ENCODE results near the gene VIPAS39. TPM values are rescaled to one million over a fixed set of nuclear protein-coding genes. Genes with fewer than 3 reads are reported as not detected.
A peak's percentile ranks its signal among the peaks of the same experiment; 100 is the strongest.

VIPAS39 gene
- total and polyA plus RNA-seq, 2 experiments from 2014 or later = 14.9 to 25.0 TPM

- Histone ChIP-seq H3K27ac (no peak overlapping the region), H3K79me2 (ENCODE audit: insufficient read depth) (no peaks in the 10 kb centered on the region), H3K9ac (no peak overlapping the region), H3K4me3 (peak overlapping the region; percentile 67), H3K4me2 (ENCODE audit: unreplicated experiment) (peak overlapping the region; percentile 72), H3K36me3 (ENCODE audit: low read depth) (no peaks in the 10 kb centered on the region), H3K9me3 (ENCODE audit: low read depth) (no peaks in the 10 kb centered on the region), H4K20me1 (ENCODE audit: insufficient read depth) (no peaks in the 10 kb centered on the region), H3K9me2 (ENCODE audit: insufficient read depth) (no peaks in the 10 kb centered on the region), H3F3A (ENCODE audit: insufficient read depth) (peaks cover 16% of the 10 kb centered on the region; the same call in 1 of the 2 replicates), H3K4me1 (ENCODE audit: insufficient read depth) (no peaks in the 10 kb centered on the region), H3K27me3 (replicated peaks; ENCODE audit: insufficient read depth) (peaks cover 22% of the 10 kb centered on the region), H2AFZ (peak overlapping the region; percentile 74)
- TF ChIP-seq EZH2 (IDR thresholded peaks at IDR 0.05; ENCODE audit: insufficient read depth, poor library complexity, severe bottlenecking) = no peak
- 0 out of 2 replicates have a peak, but pooled peaks have one; percentile 33 for TF ChIP-seq EZH2phosphoT487 (IDR thresholded peaks at IDR 0.05; ENCODE audit: insufficient read depth, low read depth)
- in situ Hi-C loops (cut with MboI) = no loop called here
- 5 to 6% methylated on average over 33 to 53 of the region's 53 CpGs for WGBS, 2 experiments (ENCODE audit: low coverage in 1 of 2, low lambda C conversion rate in 2 of 2, missing lambda C conversion rate in 2 of 2)
- peak; percentile 32 for DNase-seq
Measured at GRCh38 chr14:77498984-77499527, 41.7 kb upstream of the VIPAS39 start.

- in situ Hi-C loops (cut with MboI) = no loop called here
- Histone ChIP-seq H3K79me2 (ENCODE audit: insufficient read depth) (no peaks in the 10 kb centered on the region), H2AFZ (peak within 1 kb of the TSS; percentile 74), H3K4me2 (ENCODE audit: unreplicated experiment) (peak within 1 kb of the TSS; percentile 72), H3K27me3 (replicated peaks; ENCODE audit: insufficient read depth) (peaks cover 22% of the 10 kb centered on the region), H3K4me1 (ENCODE audit: insufficient read depth) (no peaks in the 10 kb centered on the region), H3K27ac (no peak within 1 kb of the TSS), H3K9me3 (ENCODE audit: low read depth) (no peaks in the 10 kb centered on the region), H3K4me3 (peak within 1 kb of the TSS; percentile 67), H3F3A (ENCODE audit: insufficient read depth) (peaks cover 16% of the 10 kb centered on the region; the same call in 1 of the 2 replicates), H3K9me2 (ENCODE audit: insufficient read depth) (no peaks in the 10 kb centered on the region), H3K36me3 (ENCODE audit: low read depth) (no peaks in the 10 kb centered on the region), H4K20me1 (ENCODE audit: insufficient read depth) (no peaks in the 10 kb centered on the region), H3K9ac (no peak within 1 kb of the TSS)
- 2 to 3% methylated on average over 60 to 71 of the region's 104 CpGs for WGBS, 2 experiments (ENCODE audit: low coverage in 1 of 2, low lambda C conversion rate in 2 of 2, missing lambda C conversion rate in 2 of 2)
- TF ChIP-seq EZH2phosphoT487 (IDR thresholded peaks at IDR 0.05; ENCODE audit: insufficient read depth, low read depth) (no peak; the same call in 1 of the 2 replicates), EZH2 (IDR thresholded peaks at IDR 0.05; ENCODE audit: insufficient read depth, poor library complexity, severe bottlenecking) (no peak)
- peak; percentile 75 for DNase-seq
Measured at GRCh38 chr14:77498120-77498979, 40.9 kb upstream of the VIPAS39 start, which contains the start of gene ISM2. TSS of gene ISM2 (minus strand) at chr14:77498816. CDS start at chr14:77498793, 23 bp downstream.

GRCh38 chr14:77495334-77495733 is 37.9 kb upstream of the VIPAS39 start:
- in situ Hi-C loops (cut with MboI) = no loop called here
- Histone ChIP-seq H3F3A (ENCODE audit: insufficient read depth) (peaks cover 3% of the 10 kb centered on the region; the same call in 1 of the 2 replicates), H3K9ac (no peak overlapping the region), H3K79me2 (ENCODE audit: insufficient read depth) (no peaks in the 10 kb centered on the region), H3K9me3 (ENCODE audit: low read depth) (no peaks in the 10 kb centered on the region), H4K20me1 (ENCODE audit: insufficient read depth) (no peaks in the 10 kb centered on the region), H3K27ac (no peak overlapping the region), H3K4me2 (ENCODE audit: unreplicated experiment) (no peak overlapping the region), H3K36me3 (ENCODE audit: low read depth) (no peaks in the 10 kb centered on the region), H3K4me1 (ENCODE audit: insufficient read depth) (no peaks in the 10 kb centered on the region), H2AFZ (no peak overlapping the region), H3K4me3 (no peak overlapping the region), H3K9me2 (ENCODE audit: insufficient read depth) (no peaks in the 10 kb centered on the region), H3K27me3 (replicated peaks; ENCODE audit: insufficient read depth) (peaks cover 21% of the 10 kb centered on the region)
- TF ChIP-seq EZH2 (IDR thresholded peaks at IDR 0.05; ENCODE audit: insufficient read depth, poor library complexity, severe bottlenecking) = no peak
- no peak for TF ChIP-seq EZH2phosphoT487 (IDR thresholded peaks at IDR 0.05; ENCODE audit: insufficient read depth, low read depth)
- WGBS, 2 experiments (ENCODE audit: low coverage in 1 of 2, low lambda C conversion rate in 2 of 2, missing lambda C conversion rate in 2 of 2) = 60 to 63% methylated on average over 7 of the region's 7 CpGs
- no peak for DNase-seq

GRCh38 chr14:77491056-77491455 is 33.7 kb upstream of the VIPAS39 start:
- Histone ChIP-seq H3K4me2 (ENCODE audit: unreplicated experiment) (no peak overlapping the region), H3K79me2 (ENCODE audit: insufficient read depth) (no peaks in the 10 kb centered on the region), H4K20me1 (ENCODE audit: insufficient read depth) (no peaks in the 10 kb centered on the region), H3K4me1 (ENCODE audit: insufficient read depth) (0 out of 2 replicates have a peak, but pooled peaks cover 1% of the 10 kb centered on the region), H3K27me3 (replicated peaks; ENCODE audit: insufficient read depth) (no peaks in the 10 kb centered on the region), H3K4me3 (no peak overlapping the region), H3K9me2 (ENCODE audit: insufficient read depth) (no peaks in the 10 kb centered on the region), H3K9ac (no peak overlapping the region), H3K9me3 (ENCODE audit: low read depth) (no peaks in the 10 kb centered on the region), H2AFZ (no peak overlapping the region), H3K36me3 (ENCODE audit: low read depth) (no peaks in the 10 kb centered on the region), H3K27ac (no peak overlapping the region), H3F3A (ENCODE audit: insufficient read depth) (peaks cover 5% of the 10 kb centered on the region)
- WGBS, 2 experiments (ENCODE audit: low coverage in 1 of 2, low lambda C conversion rate in 2 of 2, missing lambda C conversion rate in 2 of 2) = 79 to 83% methylated on average over 5 of the region's 5 CpGs
- TF ChIP-seq EZH2 (IDR thresholded peaks at IDR 0.05; ENCODE audit: insufficient read depth, poor library complexity, severe bottlenecking) = no peak
- no peak for TF ChIP-seq EZH2phosphoT487 (IDR thresholded peaks at IDR 0.05; ENCODE audit: insufficient read depth, low read depth)
- DNase-seq = no peak
- in situ Hi-C loops (cut with MboI) = no loop called here
